Cardiac septum (tissue), 1 donor: ENCODE results near the gene KIF15. TPM values are rescaled to one million over a fixed set of nuclear protein-coding genes. Genes with fewer than 3 reads are reported as not detected.

Experiments
- total RNA-seq: library from RNA; stranded (reverse); fragmentation: NEBNext Ultra II Directional; extraction: Animal tissue kit (Norgen Biotek cat#: 25700); gene quantifications from one replicate; pipeline ENCODE4 v1.2.1, GENCODE V29; 2021
- donor health status: DM: no; HTN: no; CAD: no.

The KIF15 gene
- total RNA-seq, 1 donor from 2014 or later = 0.30 TPM

Other genes with a start within 250 kb of the KIF15 start
- 2.3 TPM for gene ZKSCAN7, start 206.6 kb upstream of the KIF15 start, total RNA-seq
- gene ZNF660, start 176.8 kb upstream of the KIF15 start, total RNA-seq = 1.8 TPM
- gene ZNF197, start 136.8 kb upstream of the KIF15 start, total RNA-seq = 13.6 TPM
- 6.6 TPM for gene ZNF35, start 113.1 kb upstream of the KIF15 start, total RNA-seq
- 3.9 TPM for gene ZNF502, start 49.1 kb upstream of the KIF15 start, total RNA-seq
- 4.4 TPM for gene ZNF501, start 32.2 kb upstream of the KIF15 start, total RNA-seq
- gene KIAA1143, start 175 bp upstream of the KIF15 start, total RNA-seq = 24.0 TPM
- gene TMEM42, start 100.1 kb downstream of the KIF15 start, total RNA-seq = 10.5 TPM
- not detected for gene TGM4, start 112.8 kb downstream of the KIF15 start, total RNA-seq
- gene ZDHHC3, start 214.4 kb downstream of the KIF15 start, total RNA-seq = 43.8 TPM
- gene EXOSC7, start 214.4 kb downstream of the KIF15 start, total RNA-seq = 29.6 TPM